NCI-H2029 treated with DMSO at 0.1 percent for 48 hours (cell line): Measurements from ENCODE around the gene HBA2.
"Not testable (repeated sequence)": the region's sequence is repeated elsewhere in the genome, so short reads cannot be mapped to it uniquely, and the experiment has no call there.

ENCODE experiments used
- DNase-seq: peaks from one replicate; lab custom pipeline; 2025; lab: John Stamatoyannopoulos, UW

The HBA2 gene

GRCh38 chr16:194516-194915 lies 21.8 kb downstream of the HBA2 start:
- no peak for DNase-seq

GRCh38 chr16:200388-200787 lies 27.7 kb downstream of the HBA2 start:
- no peak for DNase-seq

GRCh38 chr16:203246-203645 lies 30.6 kb downstream of the HBA2 start:
- DNase-seq: no peak

GRCh38 chr16:204046-204445 lies 31.4 kb downstream of the HBA2 start:
- DNase-seq: not testable (repeated sequence)

GRCh38 chr16:209359-209758 lies 36.7 kb downstream of the HBA2 start:
- DNase-seq: not testable (repeated sequence)

GRCh38 chr16:211631-212180 lies 39.0 kb downstream of the HBA2 start:
- not testable (repeated sequence) for DNase-seq

- DNase-seq: no peak
These were observed 40.3 kb downstream of the HBA2 start for GRCh38 chr16:212999-213398.

- DNase-seq: no peak
These were observed 47.3 kb downstream of the HBA2 start for GRCh38 chr16:220021-220420.
